Stimulated activated naive CD8-positive, alpha-beta T cell treated with anti-CD3 and anti-CD28 coated beads, Interleukin-15, Interleukin-2, amounts not matched to agents 100 ng/mL and 50 ng/mL, for 24 hours (primary cell): ENCODE results near the gene IGFBP7.
"Not testable (repeated sequence)": the region's sequence is repeated elsewhere in the genome, so short reads cannot be mapped to it uniquely, and the experiment has no call there.

ENCODE experiments used
- H3K27ac Mint-ChIP-seq: one replicate; pipeline ENCODE4 v1.8.0; 2021; ENCODE audit warnings: mild to moderate bottlenecking, mixed read lengths
- H3K27me3 Mint-ChIP-seq: one replicate; pipeline ENCODE4 v1.8.0; 2021; ENCODE audit warnings: mixed read lengths
- H3K36me3 Mint-ChIP-seq: one replicate; pipeline ENCODE4 v1.8.0; 2021; ENCODE audit warnings: low read depth, mixed read lengths
- H3K4me1 Mint-ChIP-seq: one replicate; pipeline ENCODE4 v1.8.0; 2021; ENCODE audit warnings: low read depth, mixed read lengths
- H3K4me3 Mint-ChIP-seq: one replicate; pipeline ENCODE4 v1.8.0; 2021; ENCODE audit warnings: mild to moderate bottlenecking, mixed read lengths
- H3K9me3 Mint-ChIP-seq: one replicate; pipeline ENCODE4 v1.8.0; 2021; ENCODE audit warnings: mixed read lengths

Gene IGFBP7

GRCh38 chr4:57055886-57056285 lies 54.3 kb downstream of the IGFBP7 start:
- no peaks in the 10 kb centered on the region for H3K4me1 Mint-ChIP-seq
- H3K9me3 Mint-ChIP-seq: no peaks in the 10 kb centered on the region
- no peak overlapping the region for H3K4me3 Mint-ChIP-seq
- peaks cover 21% of the 10 kb centered on the region for H3K27me3 Mint-ChIP-seq
- H3K27ac Mint-ChIP-seq: no peak overlapping the region
- no peaks in the 10 kb centered on the region for H3K36me3 Mint-ChIP-seq

- no peak overlapping the region for H3K4me3 Mint-ChIP-seq
- H3K9me3 Mint-ChIP-seq: no peaks in the 10 kb centered on the region
- no peak overlapping the region for H3K27ac Mint-ChIP-seq
- H3K4me1 Mint-ChIP-seq: no peaks in the 10 kb centered on the region
- H3K27me3 Mint-ChIP-seq: peaks cover 14% of the 10 kb centered on the region
- H3K36me3 Mint-ChIP-seq: no peaks in the 10 kb centered on the region
Observed at GRCh38 chr4:57053508-57053907, 56.7 kb downstream of the IGFBP7 start.

- no peaks in the 10 kb centered on the region for H3K4me1 Mint-ChIP-seq
- no peaks in the 10 kb centered on the region for H3K36me3 Mint-ChIP-seq
- H3K4me3 Mint-ChIP-seq: no peak overlapping the region
- no peak overlapping the region for H3K27ac Mint-ChIP-seq
- H3K27me3 Mint-ChIP-seq: peaks cover 10% of the 10 kb centered on the region
- H3K9me3 Mint-ChIP-seq: no peaks in the 10 kb centered on the region
Observed at GRCh38 chr4:57051524-57051923, 58.7 kb downstream of the IGFBP7 start.

- H3K9me3 Mint-ChIP-seq: no peaks in the 10 kb centered on the region
- H3K4me1 Mint-ChIP-seq: no peaks in the 10 kb centered on the region
- peaks cover 6% of the 10 kb centered on the region for H3K27me3 Mint-ChIP-seq
- H3K36me3 Mint-ChIP-seq: no peaks in the 10 kb centered on the region
- H3K4me3 Mint-ChIP-seq: no peak overlapping the region
- no peak overlapping the region for H3K27ac Mint-ChIP-seq
Observed at GRCh38 chr4:57051095-57051494, 59.1 kb downstream of the IGFBP7 start.

GRCh38 chr4:57048590-57049304 lies 61.4 kb downstream of the IGFBP7 start:
- Mint-ChIP-seq H3K9me3 (no peaks in the 10 kb centered on the region), H3K36me3 (no peaks in the 10 kb centered on the region), H3K4me1 (no peaks in the 10 kb centered on the region), H3K4me3 (no peak overlapping the region), H3K27me3 (peaks cover 4% of the 10 kb centered on the region), H3K27ac (no peak overlapping the region)

GRCh38 chr4:57047046-57047445 lies 63.1 kb downstream of the IGFBP7 start:
- H3K27ac Mint-ChIP-seq, H3K4me3 Mint-ChIP-seq, H3K9me3 Mint-ChIP-seq, H3K27me3 Mint-ChIP-seq, H3K36me3 Mint-ChIP-seq, H3K4me1 Mint-ChIP-seq: not testable (repeated sequence)

GRCh38 chr4:57044996-57045395 lies 65.2 kb downstream of the IGFBP7 start:
- no peaks in the 10 kb centered on the region for H3K36me3 Mint-ChIP-seq

GRCh38 chr4:57044279-57044678 lies 65.9 kb downstream of the IGFBP7 start:
- Mint-ChIP-seq H3K4me3 (no peak overlapping the region), H3K27ac (no peak overlapping the region), H3K4me1 (no peaks in the 10 kb centered on the region), H3K9me3 (no peaks in the 10 kb centered on the region), H3K36me3 (no peaks in the 10 kb centered on the region), H3K27me3 (peaks cover 7% of the 10 kb centered on the region)

More at GRCh38 chr4:57044996-57045395, 65.2 kb downstream of the IGFBP7 start:
- Mint-ChIP-seq H3K27me3 (peaks cover 4% of the 10 kb centered on the region), H3K4me3 (no peak overlapping the region), H3K9me3 (no peaks in the 10 kb centered on the region), H3K27ac (no peak overlapping the region), H3K4me1 (no peaks in the 10 kb centered on the region)

- no peak overlapping the region for H3K27ac Mint-ChIP-seq
- H3K36me3 Mint-ChIP-seq: no peaks in the 10 kb centered on the region
Observed at GRCh38 chr4:57043347-57044251, 66.6 kb downstream of the IGFBP7 start.

GRCh38 chr4:57042711-57043169 lies 67.4 kb downstream of the IGFBP7 start:
- H3K27me3 Mint-ChIP-seq: peaks cover 12% of the 10 kb centered on the region
- H3K4me1 Mint-ChIP-seq: no peaks in the 10 kb centered on the region
- H3K9me3 Mint-ChIP-seq: no peaks in the 10 kb centered on the region
- H3K4me3 Mint-ChIP-seq: no peak overlapping the region
- no peaks in the 10 kb centered on the region for H3K36me3 Mint-ChIP-seq
- no peak overlapping the region for H3K27ac Mint-ChIP-seq

More at GRCh38 chr4:57043347-57044251, 66.6 kb downstream of the IGFBP7 start:
- peaks cover 7% of the 10 kb centered on the region for H3K27me3 Mint-ChIP-seq
- H3K4me1 Mint-ChIP-seq: no peaks in the 10 kb centered on the region
- H3K4me3 Mint-ChIP-seq: no peak overlapping the region
- H3K9me3 Mint-ChIP-seq: no peaks in the 10 kb centered on the region

GRCh38 chr4:57041020-57041419 lies 69.2 kb downstream of the IGFBP7 start:
- Mint-ChIP-seq H3K27me3 (peaks cover 8% of the 10 kb centered on the region), H3K4me1 (no peaks in the 10 kb centered on the region), H3K27ac (no peak overlapping the region), H3K4me3 (no peak overlapping the region), H3K36me3 (no peaks in the 10 kb centered on the region), H3K9me3 (no peaks in the 10 kb centered on the region)

GRCh38 chr4:57040510-57040909 lies 69.7 kb downstream of the IGFBP7 start:
- no peak overlapping the region for H3K4me3 Mint-ChIP-seq
- H3K27ac Mint-ChIP-seq: no peak overlapping the region
- H3K27me3 Mint-ChIP-seq: peaks cover 8% of the 10 kb centered on the region
- H3K4me1 Mint-ChIP-seq: no peaks in the 10 kb centered on the region
- H3K36me3 Mint-ChIP-seq: no peaks in the 10 kb centered on the region
- no peaks in the 10 kb centered on the region for H3K9me3 Mint-ChIP-seq

GRCh38 chr4:57039345-57039744 lies 70.8 kb downstream of the IGFBP7 start:
- H3K27ac Mint-ChIP-seq: no peak overlapping the region
- H3K36me3 Mint-ChIP-seq: no peaks in the 10 kb centered on the region
- H3K4me1 Mint-ChIP-seq: no peaks in the 10 kb centered on the region
- no peaks in the 10 kb centered on the region for H3K9me3 Mint-ChIP-seq
- H3K27me3 Mint-ChIP-seq: peaks cover 8% of the 10 kb centered on the region
- no peak overlapping the region for H3K4me3 Mint-ChIP-seq

- H3K27ac Mint-ChIP-seq: no peak overlapping the region
Observed at GRCh38 chr4:57037982-57038604, 72.1 kb downstream of the IGFBP7 start.

GRCh38 chr4:57034520-57034919 lies 75.7 kb downstream of the IGFBP7 start:
- Mint-ChIP-seq H3K27ac (no peak overlapping the region), H3K4me3 (no peak overlapping the region), H3K9me3 (no peaks in the 10 kb centered on the region), H3K4me1 (no peaks in the 10 kb centered on the region), H3K36me3 (peaks cover 31% of the 10 kb centered on the region), H3K27me3 (peaks cover 7% of the 10 kb centered on the region)

More at GRCh38 chr4:57037982-57038604, 72.1 kb downstream of the IGFBP7 start:
- no peaks in the 10 kb centered on the region for H3K9me3 Mint-ChIP-seq
- no peaks in the 10 kb centered on the region for H3K36me3 Mint-ChIP-seq
- no peak overlapping the region for H3K4me3 Mint-ChIP-seq
- H3K4me1 Mint-ChIP-seq: no peaks in the 10 kb centered on the region
- peaks cover 8% of the 10 kb centered on the region for H3K27me3 Mint-ChIP-seq
